ENCODE measurements around the gene GPR17.

GPR17 gene

DNA sequence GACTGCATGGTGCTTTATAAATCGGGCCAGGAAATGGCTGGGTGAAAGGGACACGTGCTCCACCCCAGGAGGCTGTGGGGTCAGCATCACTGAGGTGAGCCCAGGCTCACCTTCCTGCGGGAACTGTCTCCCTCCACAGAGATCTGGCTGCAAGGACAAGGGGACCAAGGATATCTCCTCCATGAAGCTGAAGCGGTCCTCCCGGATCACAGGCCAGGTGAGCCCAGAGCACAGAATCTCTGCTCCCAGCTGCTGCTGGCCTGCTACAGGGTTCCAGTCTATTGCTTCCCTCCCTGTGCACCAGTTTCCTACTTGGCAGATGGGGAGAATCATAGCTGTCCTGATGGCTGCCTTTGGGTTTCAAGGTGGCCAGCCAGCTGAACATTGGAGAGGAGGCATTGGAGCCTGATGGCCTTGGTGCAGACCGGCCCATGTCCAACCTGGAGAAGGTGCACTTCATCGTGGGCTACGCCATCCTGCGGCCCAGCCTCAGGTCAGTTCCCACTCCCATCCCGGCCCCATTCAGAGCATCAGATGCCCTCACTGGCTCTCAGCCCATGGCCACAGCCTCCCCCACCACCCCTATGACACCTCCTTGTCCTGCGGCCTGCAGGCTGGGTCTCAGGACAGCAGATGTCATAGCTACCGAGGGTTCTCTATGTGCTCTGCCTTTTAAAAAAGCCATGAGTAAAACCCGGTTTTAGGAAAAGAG lies 33.7 kb upstream of the GPR17 start (continued):
- no peak for TF ChIP-seq PATZ1 (CRISPR knock-in tag; IDR thresholded peaks at IDR 0.05; ENCODE audit: borderline replicate concordance)
- no peak for TF ChIP-seq CSDC2 (CRISPR knock-in tag; IDR thresholded peaks at IDR 0.05)
- TF ChIP-seq ESRRG (CRISPR knock-in tag; IDR thresholded peaks at IDR 0.05) = no peak
- no peak for TF ChIP-seq ZFP3 (CRISPR knock-in tag; IDR thresholded peaks at IDR 0.05)

DNA sequence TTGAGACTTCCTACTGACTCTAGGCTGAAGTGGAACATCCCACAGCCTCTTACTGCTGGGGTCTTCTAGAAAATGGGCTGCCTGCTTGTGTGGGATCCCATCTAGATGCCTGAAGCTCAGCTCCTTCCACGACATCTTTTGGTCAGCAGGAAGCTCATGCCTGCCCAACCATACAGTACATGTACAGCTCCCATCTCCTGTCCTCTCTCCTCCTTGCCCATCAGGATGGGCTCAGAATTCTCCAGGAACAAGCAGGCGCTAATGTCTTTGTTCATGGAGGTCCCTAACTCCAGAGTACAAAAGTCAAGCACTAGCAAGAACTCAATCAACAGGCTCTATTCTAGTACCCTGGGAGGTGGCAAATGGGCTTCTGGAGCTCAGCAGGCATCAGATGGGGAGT lies 31.7 kb upstream of the GPR17 start:
- no peak for ATAC-seq
- TF ChIP-seq, protein P1, sequence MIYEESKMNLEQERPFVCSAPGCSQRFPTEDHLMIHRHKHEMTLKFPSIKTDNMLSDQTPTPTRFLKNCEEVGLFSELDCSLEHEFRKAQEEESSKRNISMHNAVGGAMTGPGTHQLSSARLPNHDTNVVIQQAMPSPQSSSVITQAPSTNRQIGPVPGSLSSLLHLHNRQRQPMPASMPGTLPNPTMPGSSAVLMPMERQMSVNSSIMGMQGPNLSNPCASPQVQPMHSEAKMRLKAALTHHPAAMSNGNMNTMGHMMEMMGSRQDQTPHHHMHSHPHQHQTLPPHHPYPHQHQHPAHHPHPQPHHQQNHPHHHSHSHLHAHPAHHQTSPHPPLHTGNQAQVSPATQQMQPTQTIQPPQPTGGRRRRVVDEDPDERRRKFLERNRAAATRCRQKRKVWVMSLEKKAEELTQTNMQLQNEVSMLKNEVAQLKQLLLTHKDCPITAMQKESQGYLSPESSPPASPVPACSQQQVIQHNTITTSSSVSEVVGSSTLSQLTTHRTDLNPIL (CRISPR knock-in tag; IDR thresholded peaks at IDR 0.05; ENCODE audit: low read depth) = no peak
- TF ChIP-seq PATZ1 (CRISPR knock-in tag; IDR thresholded peaks at IDR 0.05; ENCODE audit: borderline replicate concordance) (no peak), ZC3H10 (CRISPR knock-in tag; IDR thresholded peaks at IDR 0.05) (no peak), TOX (CRISPR knock-in tag; IDR thresholded peaks at IDR 0.05; ENCODE audit: borderline replicate concordance) (no peak), OSR1 (CRISPR knock-in tag; IDR thresholded peaks at IDR 0.05) (no peak), ZNF565 (CRISPR knock-in tag; conservative IDR thresholded peaks at IDR 0.05; ENCODE audit: low read depth) (no peak), SNAI2 (CRISPR knock-in tag; IDR thresholded peaks at IDR 0.05) (no peak), TCF4 (CRISPR knock-in tag; IDR thresholded peaks at IDR 0.05; ENCODE audit: borderline replicate concordance) (no peak), ZFP30 (CRISPR knock-in tag; IDR thresholded peaks at IDR 0.05) (no peak), ZNF70 (CRISPR knock-in tag; IDR thresholded peaks at IDR 0.05) (no peak), ZFP3 (CRISPR knock-in tag; IDR thresholded peaks at IDR 0.05) (no peak), BACH2 (CRISPR knock-in tag; IDR thresholded peaks at IDR 0.05; ENCODE audit: borderline replicate concordance) (no peak), RARB (CRISPR knock-in tag; IDR thresholded peaks at IDR 0.05) (no peak), ZNF8 (CRISPR knock-in tag; IDR thresholded peaks at IDR 0.05) (no peak), ARNTL (CRISPR knock-in tag; IDR thresholded peaks at IDR 0.05; ENCODE audit: borderline replicate concordance, low read depth) (no peak), ESRRG (CRISPR knock-in tag; IDR thresholded peaks at IDR 0.05) (no peak)
- TF ChIP-seq, protein P2, sequence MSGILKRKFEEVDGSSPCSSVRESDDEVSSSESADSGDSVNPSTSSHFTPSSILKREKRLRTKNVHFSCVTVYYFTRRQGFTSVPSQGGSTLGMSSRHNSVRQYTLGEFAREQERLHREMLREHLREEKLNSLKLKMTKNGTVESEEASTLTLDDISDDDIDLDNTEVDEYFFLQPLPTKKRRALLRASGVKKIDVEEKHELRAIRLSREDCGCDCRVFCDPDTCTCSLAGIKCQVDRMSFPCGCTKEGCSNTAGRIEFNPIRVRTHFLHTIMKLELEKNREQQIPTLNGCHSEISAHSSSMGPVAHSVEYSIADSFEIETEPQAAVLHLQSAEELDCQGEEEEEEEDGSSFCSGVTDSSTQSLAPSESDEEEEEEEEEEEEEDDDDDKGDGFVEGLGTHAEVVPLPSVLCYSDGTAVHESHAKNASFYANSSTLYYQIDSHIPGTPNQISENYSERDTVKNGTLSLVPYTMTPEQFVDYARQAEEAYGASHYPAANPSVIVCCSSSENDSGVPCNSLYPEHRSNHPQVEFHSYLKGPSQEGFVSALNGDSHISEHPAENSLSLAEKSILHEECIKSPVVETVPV (CRISPR knock-in tag; IDR thresholded peaks at IDR 0.05) = no peak

- TF ChIP-seq ISL1 (CRISPR knock-in tag; IDR thresholded peaks at IDR 0.05) (no peak), ZNF70 (CRISPR knock-in tag; IDR thresholded peaks at IDR 0.05) (no peak), TOX (CRISPR knock-in tag; IDR thresholded peaks at IDR 0.05; ENCODE audit: borderline replicate concordance) (no peak), ZNF565 (CRISPR knock-in tag; conservative IDR thresholded peaks at IDR 0.05; ENCODE audit: low read depth) (no peak), SNAI2 (CRISPR knock-in tag; IDR thresholded peaks at IDR 0.05) (no peak), ZNF8 (CRISPR knock-in tag; IDR thresholded peaks at IDR 0.05) (no peak), ZC3H10 (CRISPR knock-in tag; IDR thresholded peaks at IDR 0.05) (no peak), TCF4 (CRISPR knock-in tag; IDR thresholded peaks at IDR 0.05; ENCODE audit: borderline replicate concordance) (no peak), BACH2 (CRISPR knock-in tag; IDR thresholded peaks at IDR 0.05; ENCODE audit: borderline replicate concordance) (no peak), PATZ1 (CRISPR knock-in tag; IDR thresholded peaks at IDR 0.05; ENCODE audit: borderline replicate concordance) (no peak), CSDC2 (CRISPR knock-in tag; IDR thresholded peaks at IDR 0.05) (no peak), OSR1 (CRISPR knock-in tag; IDR thresholded peaks at IDR 0.05) (no peak), ZFP3 (CRISPR knock-in tag; IDR thresholded peaks at IDR 0.05) (no peak), ESRRG (CRISPR knock-in tag; IDR thresholded peaks at IDR 0.05) (no peak), PPARA (CRISPR knock-in tag; IDR thresholded peaks at IDR 0.05; ENCODE audit: borderline replicate concordance) (no peak), ZFP30 (CRISPR knock-in tag; IDR thresholded peaks at IDR 0.05) (no peak), RARB (CRISPR knock-in tag; IDR thresholded peaks at IDR 0.05) (no peak)
- TF ChIP-seq, protein P3, sequence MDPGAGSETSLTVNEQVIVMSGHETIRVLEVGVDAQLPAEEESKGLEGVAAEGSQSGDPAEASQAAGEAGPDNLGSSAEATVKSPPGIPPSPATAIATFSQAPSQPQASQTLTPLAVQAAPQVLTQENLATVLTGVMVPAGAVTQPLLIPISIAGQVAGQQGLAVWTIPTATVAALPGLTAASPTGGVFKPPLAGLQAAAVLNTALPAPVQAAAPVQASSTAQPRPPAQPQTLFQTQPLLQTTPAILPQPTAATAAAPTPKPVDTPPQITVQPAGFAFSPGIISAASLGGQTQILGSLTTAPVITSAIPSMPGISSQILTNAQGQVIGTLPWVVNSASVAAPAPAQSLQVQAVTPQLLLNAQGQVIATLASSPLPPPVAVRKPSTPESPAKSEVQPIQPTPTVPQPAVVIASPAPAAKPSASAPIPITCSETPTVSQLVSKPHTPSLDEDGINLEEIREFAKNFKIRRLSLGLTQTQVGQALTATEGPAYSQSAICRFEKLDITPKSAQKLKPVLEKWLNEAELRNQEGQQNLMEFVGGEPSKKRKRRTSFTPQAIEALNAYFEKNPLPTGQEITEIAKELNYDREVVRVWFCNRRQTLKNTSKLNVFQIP (CRISPR knock-in tag; IDR thresholded peaks at IDR 0.05; ENCODE audit: borderline replicate concordance, low read depth) = no peak
- TF ChIP-seq, protein P2 (CRISPR knock-in tag; IDR thresholded peaks at IDR 0.05) = no peak
- TF ChIP-seq, protein P1 (CRISPR knock-in tag; IDR thresholded peaks at IDR 0.05; ENCODE audit: low read depth) = no peak
- no peak for ATAC-seq
Measured at GRCh38 chr2:127614731-127615130, 31.2 kb upstream of the GPR17 start.

Measured in SK-N-SH treated with all-trans-retinoic acid at 6 μM for 48 hours (cell line).